H1 (cell line): ENCODE results near the gene SORL1-AS1.

Experiments
- CTCF ChIA-PET: fragments of 300-600 bp; sonication (Branson Sonifier 250); formaldehyde crosslinking; loops from one replicate; lab custom pipeline; 2021; ENCODE audit not compliant: partially characterized antibody; lab: Charles Lee
- POLR2A ChIA-PET: fragments of 300-600 bp; sonication (Branson Sonifier 250); formaldehyde crosslinking; loops from one replicate; lab custom pipeline; 2021; ENCODE audit warnings: inconsistent platforms; ENCODE audit not compliant: partially characterized antibody; lab: Charles Lee
- DNase-seq, 2 experiments: peaks; one replicate each; pipeline versions ENCODE4 v3.0.0 to v3.0.0-alpha.2; 2010 to 2022; ENCODE audit warnings: low spot score in 2 of 2, low read depth in 1 of 2, mixed read lengths in 1 of 2
- FAIRE-seq: peaks from 2 replicates; lab custom pipeline; 2011; peaks lifted over from hg19 to GRCh38; lab: Jason Lieb, UNC
- H2AFZ ChIP-seq: 2 replicates; pipeline ENCODE4 v1.8.1; 2012; ENCODE audit warnings: low read length, inconsistent platforms
- H2AK5ac ChIP-seq: 2 replicates; pipeline ENCODE4 v1.6.1; 2013; ENCODE audit warnings: low read depth, low read length
- H2BK120ac ChIP-seq: replicated peaks from 2 replicates; pipeline ENCODE3; 2013; ENCODE audit warnings: low read depth, low read length, inconsistent platforms
- H2BK12ac ChIP-seq: 2 replicates; pipeline ENCODE4 v1.6.1; 2013; ENCODE audit warnings: low read depth, low read length
- H2BK15ac ChIP-seq: 2 replicates; pipeline ENCODE4 v1.6.1; 2013; ENCODE audit warnings: low read length
- H2BK20ac ChIP-seq: 2 replicates; pipeline ENCODE4 v1.6.1; 2013; ENCODE audit warnings: low read length
- H2BK5ac ChIP-seq: 2 replicates; pipeline ENCODE4 v1.6.1; 2013; ENCODE audit warnings: low read depth, low read length
- H3K14ac ChIP-seq: 2 replicates; pipeline ENCODE4 v1.6.1; 2013; ENCODE audit warnings: inconsistent platforms; ENCODE audit not compliant: insufficient read length
- H3K18ac ChIP-seq: 2 replicates; pipeline ENCODE4 v1.6.1; 2013; ENCODE audit warnings: low read length; ENCODE audit errors: extremely low read depth
- H3K23ac ChIP-seq: 2 replicates; pipeline ENCODE4 v1.6.1; 2013; ENCODE audit warnings: inconsistent platforms; ENCODE audit not compliant: insufficient read length
- H3K23me2 ChIP-seq: 2 replicates; pipeline ENCODE4 v1.6.1; 2013; ENCODE audit warnings: low read depth, low read length
- H3K27ac ChIP-seq: 2 replicates; pipeline ENCODE4 v1.6.1; 2011; ENCODE audit warnings: low read depth, low read length, inconsistent platforms
- H3K27me3 ChIP-seq, 4 experiments: replicated peaks in 1 of 4; 1 replicate in 1 of 4; 2 replicates in 3 of 4; pipeline versions ENCODE4 v1.6.1 to v1.8.1; 2011 to 2013; ENCODE audit warnings: low read length in 3 of 4, mild to moderate bottlenecking in 3 of 4, inconsistent platforms in 2 of 4, mixed read lengths in 2 of 4, moderate library complexity in 1 of 4; ENCODE audit not compliant: control insufficient read depth in 3 of 4, insufficient read depth in 3 of 4; ENCODE audit errors: extremely low read depth in 1 of 4
- H3K36me3 ChIP-seq, 4 experiments: 2 replicates each; pipeline versions ENCODE4 v1.6.1 to v1.8.1; 2011 to 2013; ENCODE audit warnings: mild to moderate bottlenecking in 4 of 4, low read length in 3 of 4, moderate library complexity in 2 of 4, control low read depth in 1 of 4, inconsistent platforms in 1 of 4; ENCODE audit not compliant: insufficient read depth in 4 of 4, control insufficient read depth in 2 of 4
- H3K4ac ChIP-seq: replicated peaks from 2 replicates; pipeline ENCODE3; 2013; ENCODE audit warnings: low read length, low read depth, mixed read lengths, inconsistent platforms; ENCODE audit not compliant: insufficient read length
- H3K4me1 ChIP-seq, 4 experiments: replicated peaks in 1 of 4; 1 replicate in 1 of 4; 2 replicates in 3 of 4; pipeline versions ENCODE4 v1.6.1 to v1.8.1; 2011 to 2013; ENCODE audit warnings: low read length in 3 of 4, inconsistent platforms in 2 of 4, mixed read lengths in 1 of 4; ENCODE audit not compliant: insufficient read depth in 4 of 4, control insufficient read depth in 3 of 4
- H3K4me2 ChIP-seq, 2 experiments: 2 replicates each; pipeline versions ENCODE4 v1.6.1 to v1.8.1; 2011 to 2013; ENCODE audit warnings: low read depth in 2 of 2, low read length in 2 of 2, control low read depth in 1 of 2, inconsistent platforms in 1 of 2, mild to moderate bottlenecking in 1 of 2; ENCODE audit not compliant: insufficient read depth in 1 of 2
- H3K4me3 ChIP-seq, 4 experiments: fragments of 200-600, 300-600 bp in 1 of 4; sonication (generic), shearing (Covaris generic), sonication (Bioruptor Twin) in 1 of 4; 2 replicates each; pipeline versions ENCODE4 v1.5.1 to v1.8.1; 2011 to 2016; ENCODE audit warnings: low read length in 4 of 4, low read depth in 3 of 4, control low read depth in 2 of 4, inconsistent platforms in 2 of 4, mild to moderate bottlenecking in 2 of 4, mixed read lengths in 1 of 4, moderate library complexity in 1 of 4; ENCODE audit not compliant: insufficient read depth in 2 of 4; ENCODE audit errors: extremely low read depth in 1 of 4
- H3K56ac ChIP-seq: replicated peaks from 2 replicates; pipeline ENCODE3; 2013; ENCODE audit warnings: low read depth, mild to moderate bottlenecking, mixed read lengths, low read length, inconsistent platforms; ENCODE audit not compliant: insufficient read length
- H3K79me1 ChIP-seq: 2 replicates; pipeline ENCODE4 v1.6.1; 2013; ENCODE audit warnings: low read depth, low read length, control low read depth
- H3K79me2 ChIP-seq, 2 experiments: 2 replicates each; pipeline versions ENCODE4 v1.6.1 to v1.8.1; 2012 to 2013; ENCODE audit warnings: low read length in 2 of 2, mild to moderate bottlenecking in 2 of 2, inconsistent platforms in 1 of 2; ENCODE audit not compliant: insufficient read depth in 2 of 2, control insufficient read depth in 1 of 2
- H3K9ac ChIP-seq, 4 experiments: replicated peaks in 1 of 4; 1 replicate in 1 of 4; 2 replicates in 3 of 4; pipeline versions ENCODE4 v1.6.1 to v1.8.1; 2011 to 2013; ENCODE audit warnings: low read depth in 3 of 4, low read length in 3 of 4, control low read depth in 2 of 4, mild to moderate bottlenecking in 2 of 4, moderate library complexity in 2 of 4, inconsistent platforms in 1 of 4; ENCODE audit errors: extremely low read depth in 1 of 4
- H3K9me3 ChIP-seq, 2 experiments: 2 replicates each; pipeline versions ENCODE4 v1.6.1 to v1.8.1; 2012 to 2013; ENCODE audit warnings: mild to moderate bottlenecking in 2 of 2, moderate library complexity in 2 of 2, control low read depth in 1 of 2, inconsistent platforms in 1 of 2, low read depth in 1 of 2, low read length in 1 of 2, mixed read lengths in 1 of 2; ENCODE audit not compliant: insufficient read depth in 2 of 2
- H4K20me1 ChIP-seq, 2 experiments: replicated peaks in 1 of 2; 2 replicates each; pipeline versions ENCODE3 to v1.8.1; 2011 to 2013; ENCODE audit warnings: inconsistent platforms in 2 of 2, low read length in 2 of 2, mild to moderate bottlenecking in 1 of 2; ENCODE audit not compliant: insufficient read depth in 2 of 2, control insufficient read depth in 1 of 2
- H4K5ac ChIP-seq: 2 replicates; pipeline ENCODE4 v1.6.1; 2013; ENCODE audit warnings: low read length, low read depth, mixed read lengths, inconsistent platforms; ENCODE audit not compliant: insufficient read length
- H4K8ac ChIP-seq: 2 replicates; pipeline ENCODE4 v1.8.0; 2013; ENCODE audit warnings: mild to moderate bottlenecking, moderate library complexity, low read length, inconsistent platforms; ENCODE audit not compliant: insufficient read depth; ENCODE audit errors: extremely low read depth
- H4K91ac ChIP-seq: replicated peaks from 2 replicates; pipeline ENCODE3; 2013; ENCODE audit warnings: low read length, mixed read lengths, inconsistent platforms; ENCODE audit not compliant: insufficient read length
- ATF3 ChIP-seq: IDR thresholded peaks from 2 replicates; pipeline ENCODE4 v1.6.1; 2011; ENCODE audit warnings: low read depth, mild to moderate bottlenecking, low read length; ENCODE audit not compliant: insufficient read depth
- BRCA1 ChIP-seq: IDR thresholded peaks from 2 replicates; pipeline ENCODE4 v1.6.1; 2012; ENCODE audit warnings: low read depth, low read length, improper control_type of control experiment
- CEBPB ChIP-seq: IDR thresholded peaks from 2 replicates; pipeline ENCODE4 v1.6.1; 2012; ENCODE audit warnings: low read depth, low read length
- EGR1 ChIP-seq: IDR thresholded peaks from 2 replicates; pipeline ENCODE4 v1.6.1; 2011; ENCODE audit warnings: low read depth, low read length, borderline replicate concordance
- EZH2 ChIP-seq: fragments of 200-600 bp; sonication (generic); IDR thresholded peaks from 2 replicates; pipeline ENCODE4 v1.7.1; 2012; ENCODE audit warnings: low read depth, mild to moderate bottlenecking, moderate library complexity, low read length, inconsistent platforms; ENCODE audit not compliant: severe bottlenecking
- HDAC2 ChIP-seq, 2 experiments: fragments of 300-600 bp in 1 of 2; sonication (generic) in 1 of 2; IDR thresholded peaks; 2 replicates each; pipeline ENCODE4 v1.6.1; 2011 to 2012; ENCODE audit warnings: low read depth in 2 of 2, low read length in 2 of 2, mild to moderate bottlenecking in 2 of 2, moderate library complexity in 2 of 2, borderline replicate concordance in 1 of 2, inconsistent platforms in 1 of 2
- HDAC6 ChIP-seq: IDR thresholded peaks from one replicate; pipeline ENCODE4 v1.7.1; 2012; ENCODE audit warnings: low read depth, mild to moderate bottlenecking, inconsistent platforms, low read length, moderate library complexity
- KDM5A ChIP-seq: fragments of 200-600 bp; IDR thresholded peaks from 2 replicates; pipeline ENCODE4 v1.7.1; 2012; ENCODE audit warnings: mild to moderate bottlenecking, low read length, inconsistent platforms, mixed read lengths
- POLR2A ChIP-seq, 2 experiments: IDR thresholded peaks; 1 replicate in 1 of 2; 2 replicates in 1 of 2; pipeline ENCODE4 v1.6.1; 2011; ENCODE audit warnings: low read depth in 2 of 2, low read length in 2 of 2, mild to moderate bottlenecking in 2 of 2; ENCODE audit errors: control extremely low read depth in 1 of 2
- SP4 ChIP-seq: IDR thresholded peaks from 2 replicates; pipeline ENCODE4 v1.6.1; 2012; ENCODE audit warnings: low read length, inconsistent platforms
- SRF ChIP-seq: IDR thresholded peaks from 2 replicates; pipeline ENCODE4 v1.6.1; 2011; ENCODE audit warnings: mild to moderate bottlenecking, low read depth, low read length, moderate library complexity
- WGBS, 2 experiments: shearing (Covaris generic) in 1 of 2; methylation state at CpG; one replicate each; pipeline versions ENCODE4 v1.1.6 to v1.1.7; 2013 to 2015; ENCODE audit warnings: low lambda C conversion rate in 2 of 2, mixed read lengths in 2 of 2, inconsistent platforms in 1 of 2, low coverage in 1 of 2, missing lambda C conversion rate in 1 of 2; ENCODE audit not compliant: insufficient replicate concordance in 2 of 2, insufficient coverage in 1 of 2, insufficient read length in 1 of 2; ENCODE audit errors: extremely low coverage in 1 of 2, missing lambda C conversion rate in 1 of 2; 5-methylcytosine and 5-hydroxymethylcytosine counted together

The SORL1-AS1 gene

GRCh38 chr11:121456151-121456550 lies 3.4 kb upstream of the SORL1-AS1 start:
- CTCF ChIA-PET = interaction anchor here (0.6 to 2.2 kb wide), 7 partner anchors 9 to 759 kb away, joined by 3 to 11 read pairs (median 4); no protein-coding TSS in a partner anchor

More at GRCh38 chr11:121456151-121456550, 3.4 kb upstream of the SORL1-AS1 start:
- H3K79me2 ChIP-seq = peaks cover 24 to 84% of the 10 kb centered on the region in 2 experiments
- DNase-seq = no peak
- H2BK20ac ChIP-seq = no peak overlapping the region
- no peak overlapping the region for H2BK15ac ChIP-seq
- no peak overlapping the region for H3K14ac ChIP-seq
- no peak overlapping the region for H2BK120ac ChIP-seq
- no peak overlapping the region for H3K9ac ChIP-seq
- H3K23ac ChIP-seq = no peak overlapping the region
- H4K91ac ChIP-seq = no peak overlapping the region
- 93% methylated on average over 2 of the region's 2 CpGs; no CpG with 5 or more reads in 1 of the 2 experiments for WGBS, 2 experiments
- no peak overlapping the region for H2AFZ ChIP-seq
- no peak overlapping the region for H3K18ac ChIP-seq
- H3K4me1 ChIP-seq = peaks cover 16 to 33% (median 22%) of the 10 kb centered on the region in 4 experiments
- no peak overlapping the region for H4K5ac ChIP-seq
- H3K23me2 ChIP-seq = peaks cover 10% of the 10 kb centered on the region
- peaks cover 0 to 3% (median 1%) of the 10 kb centered on the region in 4 experiments; a peak in 4 of 7 replicates for H3K27me3 ChIP-seq
- H2AK5ac ChIP-seq = no peak overlapping the region
- no peak overlapping the region; a peak in 1 of 4 replicates for H3K4me2 ChIP-seq
- H2BK5ac ChIP-seq = no peak overlapping the region
- no peak overlapping the region for H4K8ac ChIP-seq
- peaks cover 0 to 3% of the 10 kb centered on the region in 2 experiments for H4K20me1 ChIP-seq
- H3K36me3 ChIP-seq = no peaks in the 10 kb centered on the region; a peak in 1 of 8 replicates
- POLR2A ChIA-PET = interaction anchor here (3.4 kb wide), 1 partner anchor 10 kb away, joined by 16 read pairs; no protein-coding TSS in a partner anchor
- no peaks in the 10 kb centered on the region for H3K9me3 ChIP-seq
- peaks cover 15% of the 10 kb centered on the region for H3K79me1 ChIP-seq
- no peak overlapping the region for H3K56ac ChIP-seq
- H2BK12ac ChIP-seq = no peak overlapping the region
- FAIRE-seq = no peak
- no peak overlapping the region for H3K4me3 ChIP-seq
- H3K4ac ChIP-seq = no peak overlapping the region
- no peak overlapping the region for H3K27ac ChIP-seq
- TF ChIP-seq SP4 = no peak
- TF ChIP-seq SRF = no peak
- TF ChIP-seq HDAC2 (IDR thresholded peaks at IDR 0.05; ENCODE audit: borderline replicate concordance in 1 of 2, low read depth in 2 of 2, low read length in 2 of 2) = no peak
- TF ChIP-seq POLR2A (IDR thresholded peaks at IDR 0.05; ENCODE audit: control extremely low read depth in 1 of 2, low read depth in 2 of 2, low read length in 2 of 2) = no peak
- no peak for TF ChIP-seq HDAC6
- TF ChIP-seq KDM5A = no peak
- TF ChIP-seq EZH2 = no peak
- TF ChIP-seq EGR1 = no peak
- TF ChIP-seq BRCA1 = no peak
- TF ChIP-seq CEBPB = no peak
- TF ChIP-seq ATF3 = no peak
